SK-N-SH (cell line): ENCODE results near the gene USP9Y. TPM values are rescaled to one million over a fixed set of nuclear protein-coding genes. Genes with fewer than 3 reads are reported as not detected.

ENCODE experiments used
- CTCF ChIA-PET: fragments of 300-600, 350-600 bp; formaldehyde crosslinking; extraction: SDS; loops from one replicate; lab custom pipeline; 2021; lab: Yijun Ruan, JAX
- POLR2A ChIA-PET: fragments of 350-600 bp; sonication (Branson Sonifier 250); formaldehyde crosslinking; extraction: SDS; loops from one replicate; lab custom pipeline; 2020; ENCODE audit warnings: antibody characterized with exemption, inconsistent platforms; lab: Yijun Ruan, JAX
- DNase-seq: peaks from one replicate; pipeline ENCODE4 v3.0.0; 2012
- H2AFZ ChIP-seq: fragments of 200-600 bp; sonication (generic); 2 replicates; pipeline ENCODE4 v1.8.1; 2016; ENCODE audit warnings: antibody characterized with exemption, mild to moderate bottlenecking, low read depth
- H3F3A ChIP-seq: fragments of 200-600 bp; sonication (generic); replicated peaks from 2 replicates; pipeline ENCODE3; 2016; ENCODE audit warnings: antibody characterized with exemption, mild to moderate bottlenecking; ENCODE audit not compliant: insufficient read depth
- H3K27ac ChIP-seq, 2 experiments: fragments of 200-500 bp in 1 of 2; fragments of 200-600 bp in 1 of 2; sonication (Bioruptor generic) in 1 of 2; sonication (generic), shearing (Covaris generic) in 1 of 2; 2 replicates each; pipeline versions ENCODE4 v1.5.1 to v1.6.1; 2014 to 2016; ENCODE audit warnings: low read depth in 2 of 2, inconsistent platforms in 1 of 2, low read length in 1 of 2, mild to moderate bottlenecking in 1 of 2, mixed read lengths in 1 of 2
- H3K27me3 ChIP-seq: fragments of 200-600 bp; sonication (generic), shearing (Covaris generic); 2 replicates; pipeline ENCODE4 v1.6.1; 2016; ENCODE audit warnings: mixed run types; ENCODE audit not compliant: insufficient read depth
- H3K36me3 ChIP-seq, 2 experiments: fragments of 200-500 bp in 1 of 2; fragments of 200-600 bp in 1 of 2; sonication (Bioruptor generic) in 1 of 2; sonication (generic) in 1 of 2; replicated peaks in 1 of 2; 2 replicates each; pipeline versions ENCODE3 to v1.5.1; 2014 to 2016; ENCODE audit warnings: low read length in 1 of 2, mild to moderate bottlenecking in 1 of 2; ENCODE audit not compliant: insufficient read depth in 2 of 2, control insufficient read depth in 1 of 2
- H3K4me1 ChIP-seq, 2 experiments: fragments of 200-500 bp in 1 of 2; fragments of 200-600 bp in 1 of 2; sonication (Bioruptor generic) in 1 of 2; sonication (generic), shearing (Covaris generic) in 1 of 2; 2 replicates each; pipeline versions ENCODE4 v1.5.1 to v1.6.1; 2014 to 2016; ENCODE audit warnings: low read depth in 1 of 2, low read length in 1 of 2, mixed run types in 1 of 2; ENCODE audit not compliant: insufficient read depth in 2 of 2, control insufficient read depth in 1 of 2
- H3K4me2 ChIP-seq: fragments of 200-600 bp; sonication (generic), shearing (Covaris generic); 2 replicates; pipeline ENCODE4 v1.6.1; 2017; ENCODE audit warnings: mixed run types
- H3K4me3 ChIP-seq, 2 experiments: fragments of 200-500 bp in 1 of 2; fragments of 200-600 bp in 1 of 2; sonication (Bioruptor generic) in 1 of 2; sonication (generic), shearing (Covaris generic) in 1 of 2; 2 replicates each; pipeline versions ENCODE4 v1.5.1 to v1.8.1; 2014 to 2016; ENCODE audit warnings: low read depth in 2 of 2, inconsistent platforms in 1 of 2, low read length in 1 of 2, mild to moderate bottlenecking in 1 of 2, mixed read lengths in 1 of 2, moderate library complexity in 1 of 2
- H3K79me2 ChIP-seq: fragments of 200-600 bp; sonication (generic); 2 replicates; pipeline ENCODE4 v1.8.1; 2017; ENCODE audit warnings: mild to moderate bottlenecking; ENCODE audit not compliant: insufficient read depth
- H3K9ac ChIP-seq: fragments of 200-600 bp; sonication (generic); 2 replicates; pipeline ENCODE4 v1.6.1; 2017; ENCODE audit warnings: mixed run types
- H3K9me2 ChIP-seq: fragments of 200-600 bp; sonication (generic); 2 replicates; pipeline ENCODE4 v1.6.1; 2017; ENCODE audit warnings: mixed run types
- H3K9me3 ChIP-seq: fragments of 200-600 bp; sonication (generic); 2 replicates; pipeline ENCODE4 v1.6.1; 2017; ENCODE audit warnings: mixed run types, mild to moderate bottlenecking, moderate library complexity
- H4K20me1 ChIP-seq: fragments of 200-600 bp; sonication (generic); 2 replicates; pipeline ENCODE4 v1.6.1; 2017; ENCODE audit warnings: mild to moderate bottlenecking, mixed run types; ENCODE audit not compliant: insufficient read depth
- CHD2 ChIP-seq: fragments of 150-350 bp; IDR thresholded peaks from 2 replicates; pipeline ENCODE4 v1.6.1; 2018; ENCODE audit warnings: low read length; ENCODE audit not compliant: partially characterized antibody
- ELF1 ChIP-seq: IDR thresholded peaks from 2 replicates; pipeline ENCODE4 v1.4.0; 2012
- EP300 ChIP-seq, 2 experiments: IDR thresholded peaks; 2 replicates each; pipeline versions ENCODE4 v1.4.0 to v1.6.1; 2012; ENCODE audit warnings: borderline replicate concordance in 1 of 2, low read depth in 1 of 2, low read length in 1 of 2
- EZH2phosphoT487 ChIP-seq: fragments of 200-600 bp; sonication (generic); IDR thresholded peaks from 2 replicates; pipeline ENCODE4 v1.6.1; 2017; ENCODE audit warnings: low read depth, mixed run types, mild to moderate bottlenecking, antibody characterized with exemption, moderate library complexity, borderline replicate concordance
- FOSL2 ChIP-seq: IDR thresholded peaks from 2 replicates; pipeline ENCODE4 v1.4.0; 2012; ENCODE audit warnings: low read depth, mild to moderate bottlenecking, moderate library complexity, borderline replicate concordance
- FOXJ3 ChIP-seq: sonication (generic); formaldehyde crosslinking; IDR thresholded peaks from 2 replicates; pipeline ENCODE4 v1.5.1; 2020; ENCODE audit warnings: mild to moderate bottlenecking, missing genetic modification reagents
- FOXM1 ChIP-seq: IDR thresholded peaks from 2 replicates; pipeline ENCODE4 v1.4.0; 2012; ENCODE audit warnings: low read depth, mild to moderate bottlenecking
- GABPA ChIP-seq: IDR thresholded peaks from 2 replicates; pipeline ENCODE4 v1.4.0; 2012; ENCODE audit warnings: low read depth, mild to moderate bottlenecking
- JUND ChIP-seq: IDR thresholded peaks from 2 replicates; pipeline ENCODE4 v1.4.0; 2012
- MEF2A ChIP-seq: IDR thresholded peaks from 2 replicates; pipeline ENCODE4 v1.4.0; 2012; ENCODE audit warnings: low read depth, borderline replicate concordance
- MXI1 ChIP-seq: IDR thresholded peaks from 2 replicates; pipeline ENCODE4 v1.6.1; 2012; ENCODE audit warnings: mild to moderate bottlenecking, low read depth, low read length, improper control_type of control experiment
- NRF1 ChIP-seq: IDR thresholded peaks from 2 replicates; pipeline ENCODE4 v1.6.1; 2012; ENCODE audit warnings: low read depth, mild to moderate bottlenecking, low read length
- POLR2AphosphoS5 ChIP-seq: IDR thresholded peaks from 2 replicates; pipeline ENCODE4 v1.6.1; 2012; ENCODE audit warnings: low read depth, low read length
- RCOR1 ChIP-seq: fragments of 150-350 bp; IDR thresholded peaks from 2 replicates; pipeline ENCODE4 v1.6.1; 2017; ENCODE audit warnings: antibody characterized with exemption, low read length
- RFX5 ChIP-seq: IDR thresholded peaks from 2 replicates; pipeline ENCODE4 v1.6.1; 2012; ENCODE audit warnings: mild to moderate bottlenecking, improper control_type of control experiment, low read length
- SIN3A ChIP-seq: IDR thresholded peaks from 2 replicates; pipeline ENCODE4 v1.6.1; 2012; ENCODE audit warnings: low read depth, mild to moderate bottlenecking, low read length, moderate library complexity, borderline replicate concordance
- SMC3 ChIP-seq: IDR thresholded peaks from 2 replicates; pipeline ENCODE4 v1.6.1; 2012; ENCODE audit warnings: low read depth, low read length, improper control_type of control experiment
- TAF1 ChIP-seq: IDR thresholded peaks from 2 replicates; pipeline ENCODE4 v1.6.1; 2012; ENCODE audit warnings: low read depth, mild to moderate bottlenecking, low read length, moderate library complexity, borderline replicate concordance
- TCF12 ChIP-seq: IDR thresholded peaks from 2 replicates; pipeline ENCODE4 v1.4.0; 2012
- YY1 ChIP-seq: IDR thresholded peaks from 2 replicates; pipeline ENCODE4 v1.4.0; 2012; ENCODE audit warnings: low read depth, mild to moderate bottlenecking
- WGBS: methylation state at CpG from one replicate; pipeline ENCODE4 v1.1.6; 2017; ENCODE audit warnings: low lambda C conversion rate; 5-methylcytosine and 5-hydroxymethylcytosine counted together
- polyA plus RNA-seq, 3 experiments: library from polyadenylated mRNA; depleted of rRNA; stranded (reverse); fragments of >200 nt; gene quantifications; 2 replicates each; pipeline ENCODE4 v1.2.3, GENCODE V29; 2012
- TF ChIP-seq, protein P1 (sequence below): IDR thresholded peaks from 2 replicates; pipeline ENCODE4 v1.4.0; 2012; ENCODE audit warnings: low read depth, borderline replicate concordance
- TF ChIP-seq, protein P2 (sequence below): IDR thresholded peaks from 2 replicates; pipeline ENCODE4 v1.4.0; 2012; ENCODE audit warnings: low read depth

Gene USP9Y
- polyA plus RNA-seq, 1 of the 3 experiments (the other 2 are of a cell fraction), result not detected

DNA sequence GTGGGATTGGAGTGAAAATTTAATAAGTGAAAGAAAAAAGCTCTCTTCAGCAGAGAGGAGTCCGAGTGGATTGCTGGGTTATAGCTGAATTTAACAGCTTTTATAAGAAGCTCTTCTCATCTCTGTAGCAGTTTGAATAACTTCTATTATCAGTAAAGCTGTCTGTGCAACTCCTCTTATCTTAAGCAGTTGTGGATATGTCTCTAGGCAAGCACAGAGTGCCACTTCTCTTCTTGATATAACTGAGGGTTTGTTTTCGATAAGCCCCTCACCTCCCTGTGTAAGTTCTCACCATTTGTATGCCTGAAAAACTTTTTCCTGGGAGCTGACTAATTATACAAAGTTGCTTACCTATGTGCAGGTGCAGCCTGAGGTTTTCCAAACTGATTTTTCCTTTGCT is 43.1 kb downstream of the USP9Y start:
- Histone ChIP-seq H3K4me3 (no peak overlapping the region), H3K4me2 (no peak overlapping the region), H3K9ac (no peak overlapping the region), H3K9me2 (no peaks in the 10 kb centered on the region), H3K4me1 (no peaks in the 10 kb centered on the region), H3K9me3 (no peaks in the 10 kb centered on the region), H3K79me2 (no peaks in the 10 kb centered on the region), H3K36me3 (no peaks in the 10 kb centered on the region), H3K27me3 (no peaks in the 10 kb centered on the region), H3K27ac (no peak overlapping the region), H2AFZ (no peak overlapping the region), H4K20me1 (no peaks in the 10 kb centered on the region), H3F3A (no peaks in the 10 kb centered on the region)
- DNase-seq, result no peak
- ChIA-PET CTCF (no interaction called here), POLR2A (no interaction called here)
- TF ChIP-seq FOXM1 (no peak), MXI1 (no peak), SIN3A (no peak), FOSL2 (no peak), NRF1 (no peak), FOXJ3 (CRISPR knock-in tag) (no peak), RFX5 (no peak), ELF1 (no peak)
- TF ChIP-seq, protein P1, sequence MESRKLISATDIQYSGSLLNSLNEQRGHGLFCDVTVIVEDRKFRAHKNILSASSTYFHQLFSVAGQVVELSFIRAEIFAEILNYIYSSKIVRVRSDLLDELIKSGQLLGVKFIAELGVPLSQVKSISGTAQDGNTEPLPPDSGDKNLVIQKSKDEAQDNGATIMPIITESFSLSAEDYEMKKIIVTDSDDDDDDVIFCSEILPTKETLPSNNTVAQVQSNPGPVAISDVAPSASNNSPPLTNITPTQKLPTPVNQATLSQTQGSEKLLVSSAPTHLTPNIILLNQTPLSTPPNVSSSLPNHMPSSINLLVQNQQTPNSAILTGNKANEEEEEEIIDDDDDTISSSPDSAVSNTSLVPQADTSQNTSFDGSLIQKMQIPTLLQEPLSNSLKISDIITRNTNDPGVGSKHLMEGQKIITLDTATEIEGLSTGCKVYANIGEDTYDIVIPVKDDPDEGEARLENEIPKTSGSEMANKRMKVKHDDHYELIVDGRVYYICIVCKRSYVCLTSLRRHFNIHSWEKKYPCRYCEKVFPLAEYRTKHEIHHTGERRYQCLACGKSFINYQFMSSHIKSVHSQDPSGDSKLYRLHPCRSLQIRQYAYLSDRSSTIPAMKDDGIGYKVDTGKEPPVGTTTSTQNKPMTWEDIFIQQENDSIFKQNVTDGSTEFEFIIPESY, result no peak
- WGBS, result no CpG with 5 or more reads among the region's 2 CpGs

DNA sequence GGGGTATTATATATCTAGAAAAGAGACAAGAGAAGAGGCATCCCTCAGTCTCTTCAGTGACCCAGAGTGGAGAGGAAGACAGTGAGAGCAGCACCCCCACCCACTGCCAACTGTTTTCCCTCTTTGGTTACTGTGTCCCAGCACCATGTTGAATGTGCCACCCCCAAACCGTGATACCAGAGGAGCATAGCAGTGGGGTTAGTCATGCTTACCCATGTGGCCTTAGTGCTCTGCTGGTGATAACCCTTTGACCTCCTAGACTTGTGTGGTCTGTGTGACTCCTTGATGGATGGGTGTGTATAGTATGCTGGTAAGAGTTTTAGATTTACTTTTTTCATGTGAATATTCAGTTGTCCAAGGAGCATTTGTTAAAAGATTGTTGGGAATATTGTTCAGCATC is 48.3 kb downstream of the USP9Y start:
- TF ChIP-seq EZH2phosphoT487 (no peak), TCF12 (no peak), GABPA (no peak), YY1 (no peak), SIN3A (no peak), EP300 (IDR thresholded peaks at IDR 0.05; ENCODE audit: borderline replicate concordance in 1 of 2, low read depth in 1 of 2, low read length in 1 of 2) (no peak), RCOR1 (no peak), FOXJ3 (CRISPR knock-in tag) (no peak), FOSL2 (no peak), TAF1 (no peak), CHD2 (no peak), POLR2AphosphoS5 (no peak), NRF1 (no peak), MEF2A (no peak), SMC3 (no peak), FOXM1 (no peak), JUND (no peak)
- TF ChIP-seq, protein P1, result no peak
- TF ChIP-seq, protein P2, sequence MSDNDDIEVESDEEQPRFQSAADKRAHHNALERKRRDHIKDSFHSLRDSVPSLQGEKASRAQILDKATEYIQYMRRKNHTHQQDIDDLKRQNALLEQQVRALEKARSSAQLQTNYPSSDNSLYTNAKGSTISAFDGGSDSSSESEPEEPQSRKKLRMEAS, result no peak
- no peaks in the 10 kb centered on the region for H3F3A ChIP-seq
- H3K9me2 ChIP-seq, result no peaks in the 10 kb centered on the region
- no peaks in the 10 kb centered on the region for H4K20me1 ChIP-seq
- H3K9ac ChIP-seq, result no peak overlapping the region
- POLR2A ChIA-PET, result no interaction called here
- H3K9me3 ChIP-seq, result no peaks in the 10 kb centered on the region
- no peaks in the 10 kb centered on the region for H3K4me1 ChIP-seq
- no peak overlapping the region for H3K4me2 ChIP-seq
- DNase-seq, result no peak
- CTCF ChIA-PET, result no interaction called here
- no peaks in the 10 kb centered on the region for H3K36me3 ChIP-seq
- no peaks in the 10 kb centered on the region for H3K79me2 ChIP-seq
- no CpG with 5 or more reads among the region's 1 CpG for WGBS
- H2AFZ ChIP-seq, result no peak overlapping the region
- no peak overlapping the region for H3K4me3 ChIP-seq
- no peak overlapping the region for H3K27ac ChIP-seq
- no peaks in the 10 kb centered on the region for H3K27me3 ChIP-seq
